Measurements from ENCODE around the gene RXRA. TPM values are rescaled to one million over a fixed set of nuclear protein-coding genes. Genes with fewer than 3 reads are reported as not detected.

The RXRA gene
- total and polyA plus RNA-seq, 2 of the 13 experiments (the other 11 are each of a cell fraction or from before 2014, with no cell fraction given) = 18.9 to 29.2 TPM

DNA sequence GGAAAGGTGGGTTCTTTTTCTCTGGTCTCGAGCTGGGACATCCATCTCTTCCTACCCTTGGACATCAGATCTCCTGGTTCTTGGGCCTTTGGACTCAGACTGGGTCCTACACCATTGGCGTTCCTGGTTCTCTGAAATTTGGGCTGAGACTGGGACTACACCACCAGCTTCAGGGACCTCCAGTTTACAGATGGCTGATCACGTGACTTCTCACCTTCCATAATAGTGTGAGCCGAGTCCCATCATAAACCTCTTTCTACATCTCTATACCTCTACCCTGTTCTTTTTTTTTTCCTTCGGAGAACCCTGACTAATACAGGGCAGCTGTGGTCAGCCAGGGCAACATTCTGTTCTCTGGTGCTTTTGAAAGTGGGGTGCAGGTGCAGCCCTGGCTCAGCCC is 27.2 kb upstream of the RXRA start:
- no peak overlapping the region for H2AFZ ChIP-seq (ENCODE audit: low read length)
- in situ Hi-C loops (cut with HindIII; ENCODE audit: extremely low pct_ligation_motif_present, low pct_unique_long_range_greater_than_20kb) (no loop called here), intact Hi-C loops (cut with micrococcal nuclease; ENCODE audit: unreplicated experiment) (no loop called here)
- no peaks in the 10 kb centered on the region for H3K36me3 ChIP-seq (replicated peaks in 1 of 2; ENCODE audit: control insufficient read depth in 1 of 2, insufficient read depth in 2 of 2, low read length in 2 of 2)
- CTCF ChIA-PET (ENCODE audit: low intra/inter-chr PET ratio, low total read pairs) = no interaction called here
- POLR2A ChIA-PET = no interaction called here
- peaks cover 10 to 53% of the 10 kb centered on the region in 2 experiments for H3K27me3 ChIP-seq (ENCODE audit: control insufficient read depth in 1 of 2, insufficient read depth in 2 of 2, low read length in 2 of 2)
- ATAC-seq (no peak), FAIRE-seq (no peak), DNase-seq (ENCODE audit: low spot score) (no peak)
- WGBS (ENCODE audit: low lambda C conversion rate) = 49% methylated on average over 5 of the region's 5 CpGs
- H3K4me2 ChIP-seq (ENCODE audit: low read depth, low read length) = no peak overlapping the region
- peaks cover 25% of the 10 kb centered on the region for H3K4me1 ChIP-seq (ENCODE audit: insufficient read depth, low read length)
- no peaks in the 10 kb centered on the region for H3K9me3 ChIP-seq (ENCODE audit: low read length)
- no peak for TF ChIP-seq PRPF4 (IDR thresholded peaks at IDR 0.05; ENCODE audit: low read depth, low read length, poor library complexity, severe bottlenecking)
- TF ChIP-seq JUN (CRISPR knock-in tag; IDR thresholded peaks at IDR 0.05) = no peak
- no peak for TF ChIP-seq MIER3 (CRISPR knock-in tag; IDR thresholded peaks at IDR 0.05; ENCODE audit: borderline replicate concordance)
- no peak for TF ChIP-seq ZNF776 (CRISPR knock-in tag; IDR thresholded peaks at IDR 0.05)
- no peak for TF ChIP-seq ZNF547 (CRISPR knock-in tag; IDR thresholded peaks at IDR 0.05)
- no peak for TF ChIP-seq GTF3A (CRISPR knock-in tag; conservative IDR thresholded peaks at IDR 0.05)
- TF ChIP-seq SAP130 (CRISPR knock-in tag; IDR thresholded peaks at IDR 0.05; ENCODE audit: low read depth) = no peak
- TF ChIP-seq CBX5 (CRISPR knock-in tag; IDR thresholded peaks at IDR 0.05; ENCODE audit: borderline replicate concordance) = no peak
- no peak for TF ChIP-seq STAT5B (CRISPR knock-in tag; IDR thresholded peaks at IDR 0.05)
- TF ChIP-seq, protein P1, sequence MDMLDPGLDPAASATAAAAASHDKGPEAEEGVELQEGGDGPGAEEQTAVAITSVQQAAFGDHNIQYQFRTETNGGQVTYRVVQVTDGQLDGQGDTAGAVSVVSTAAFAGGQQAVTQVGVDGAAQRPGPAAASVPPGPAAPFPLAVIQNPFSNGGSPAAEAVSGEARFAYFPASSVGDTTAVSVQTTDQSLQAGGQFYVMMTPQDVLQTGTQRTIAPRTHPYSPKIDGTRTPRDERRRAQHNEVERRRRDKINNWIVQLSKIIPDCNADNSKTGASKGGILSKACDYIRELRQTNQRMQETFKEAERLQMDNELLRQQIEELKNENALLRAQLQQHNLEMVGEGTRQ (IDR thresholded peaks at IDR 0.05; ENCODE audit: low read depth, low read length) = peak; percentile 53; the same call in 1 of the 2 replicates
- TF ChIP-seq, protein P1 (CRISPR knock-in tag; IDR thresholded peaks at IDR 0.05; ENCODE audit: borderline replicate concordance) = no peak
- TF ChIP-seq ATF2 (CRISPR knock-in tag; IDR thresholded peaks at IDR 0.05) = no peak
- TF ChIP-seq SP4 (CRISPR knock-in tag; IDR thresholded peaks at IDR 0.05) = no peak
- TF ChIP-seq ZBTB44 (CRISPR knock-in tag; IDR thresholded peaks at IDR 0.05) = no peak
- no peak for TF ChIP-seq ERF (CRISPR knock-in tag; IDR thresholded peaks at IDR 0.05)
- peak; percentile 84 for TF ChIP-seq RAD51 (IDR thresholded peaks at IDR 0.05; ENCODE audit: borderline replicate concordance)
- no peaks in the 10 kb centered on the region for H3K79me2 ChIP-seq (ENCODE audit: insufficient read depth, low read length)
- H3K4me3 ChIP-seq (replicated peaks in 1 of 3; ENCODE audit: insufficient read depth in 1 of 3, low read depth in 2 of 3, low read length in 3 of 3) = no peak overlapping the region
- BruUV-seq (replicated peaks) = no TSS peak
- no peak overlapping the region for H3K9ac ChIP-seq (ENCODE audit: insufficient read depth, low read depth, low read length)
- no peaks in the 10 kb centered on the region for H4K20me1 ChIP-seq (ENCODE audit: insufficient read depth, low read length)
- H3K27ac ChIP-seq (ENCODE audit: extremely low read length, insufficient read depth, low read length) = no peak overlapping the region
